Colonic mucosa (tissue), 4 donors: Measurements from ENCODE around the gene RTF1. TPM values are rescaled to one million over a fixed set of nuclear protein-coding genes. Genes with fewer than 3 reads are reported as not detected.

Experiments used
- DNase-seq: peaks from one replicate; pipeline ENCODE4 v3.0.0-alpha.2; 2020
- H3K27ac ChIP-seq: fragments of 200-600 bp; one replicate; pipeline ENCODE4 v1.8.0; 2021
- H3K27me3 ChIP-seq: fragments of 200-600 bp; one replicate; pipeline ENCODE4 v1.8.0; 2021
- H3K36me3 ChIP-seq: fragments of 200-600 bp; one replicate; pipeline ENCODE4 v1.8.0; 2021
- H3K4me1 ChIP-seq: fragments of 200-600 bp; one replicate; pipeline ENCODE4 v1.8.0; 2021; ENCODE audit warnings: mild to moderate bottlenecking
- H3K4me3 ChIP-seq: fragments of 200-600 bp; one replicate; pipeline ENCODE4 v1.8.0; 2021
- H3K9ac ChIP-seq, 2 donors: one replicate each; pipeline ENCODE4 v1.7.0; 2013; ENCODE audit warnings: control low read depth in 2 of 2, low read depth in 2 of 2, low read length in 2 of 2
- H3K9me3 ChIP-seq: fragments of 200-600 bp; one replicate; pipeline ENCODE4 v1.8.0; 2021
- CTCF ChIP-seq: fragments of 200-600 bp; IDR thresholded peaks from one replicate; pipeline ENCODE4 v1.8.0; 2022; ENCODE audit warnings: antibody characterized with exemption, mild to moderate bottlenecking
- intact Hi-C: fragments of 100-400 bp; cut with DNase I; formaldehyde crosslinking; loops from one replicate; pipeline ENCODE4 v1.14.1; 2022
- total RNA-seq, 2 donors: library from RNA; stranded (reverse); fragmentation: NEBNext Ultra II Directional in 1 of 2; extraction: Animal tissue kit (Norgen Biotek cat#: 25700) in 1 of 2; gene quantifications; one replicate each; pipeline ENCODE4 v1.2.1, GENCODE V29; 2021
- donor health status: healthy.
- donor health status: DM: no; HTN: no; CAD: no.
- donor health status: DM: no; HTN: no; CAD: no.

The RTF1 gene
- total RNA-seq, 2 donors from 2014 or later: 21.0 to 28.7 TPM

- no peak for TF ChIP-seq CTCF
- peak overlapping the region; percentile 66 for H3K27ac ChIP-seq
- peak overlapping the region in 1 of 2 donors; percentile 57 for H3K9ac ChIP-seq
- peaks cover 6% of the 10 kb centered on the region for H3K36me3 ChIP-seq
- no peaks in the 10 kb centered on the region for H3K9me3 ChIP-seq
- no peaks in the 10 kb centered on the region for H3K4me1 ChIP-seq
- no peaks in the 10 kb centered on the region for H3K27me3 ChIP-seq
- no peak for DNase-seq
- H3K4me3 ChIP-seq: no peak overlapping the region
- intact Hi-C loops: no loop called here
Observed at GRCh38 chr15:41482110-41482877, 65.4 kb downstream of the RTF1 start.

- no peak for DNase-seq
- Histone ChIP-seq H3K27ac (peak overlapping the region; percentile 66), H3K4me1 (no peaks in the 10 kb centered on the region), H3K9me3 (no peaks in the 10 kb centered on the region), H3K36me3 (peaks cover 6% of the 10 kb centered on the region), H3K27me3 (no peaks in the 10 kb centered on the region), H3K9ac (peak overlapping the region; percentile 13 to 57), H3K4me3 (no peak overlapping the region)
- TF ChIP-seq CTCF: no peak
- intact Hi-C loops: no loop called here
Observed at GRCh38 chr15:41483115-41483514, 66.2 kb downstream of the RTF1 start.

- intact Hi-C loops: no loop called here
- no peak for TF ChIP-seq CTCF
- H3K27ac ChIP-seq: peak overlapping the region; percentile 66
- H3K36me3 ChIP-seq: peaks cover 6% of the 10 kb centered on the region
- H3K9me3 ChIP-seq: no peaks in the 10 kb centered on the region
- DNase-seq: no peak
- peak overlapping the region; percentile 13 to 57 for H3K9ac ChIP-seq
- no peak overlapping the region for H3K4me3 ChIP-seq
- no peaks in the 10 kb centered on the region for H3K27me3 ChIP-seq
- H3K4me1 ChIP-seq: no peaks in the 10 kb centered on the region
Observed at GRCh38 chr15:41483519-41483918, 66.6 kb downstream of the RTF1 start.

GRCh38 chr15:41484937-41485625, 68.2 kb downstream of the RTF1 start:
- peaks cover 6% of the 10 kb centered on the region for H3K36me3 ChIP-seq
- no peak overlapping the region for H3K27ac ChIP-seq
- DNase-seq: no peak
- no peaks in the 10 kb centered on the region for H3K9me3 ChIP-seq
- no peak for TF ChIP-seq CTCF
- no peaks in the 10 kb centered on the region for H3K27me3 ChIP-seq
- no peak overlapping the region for H3K4me3 ChIP-seq
- no peaks in the 10 kb centered on the region for H3K4me1 ChIP-seq
- intact Hi-C loops: no loop called here
- H3K9ac ChIP-seq: no peak overlapping the region

GRCh38 chr15:41486286-41486685, 69.4 kb downstream of the RTF1 start:
- H3K4me3 ChIP-seq: no peak overlapping the region
- H3K4me1 ChIP-seq: no peaks in the 10 kb centered on the region
- H3K9ac ChIP-seq: no peak overlapping the region
- intact Hi-C loops: no loop called here
- H3K27ac ChIP-seq: no peak overlapping the region
- H3K36me3 ChIP-seq: no peaks in the 10 kb centered on the region
- H3K9me3 ChIP-seq: no peaks in the 10 kb centered on the region
- no peak for TF ChIP-seq CTCF
- DNase-seq: no peak
- H3K27me3 ChIP-seq: no peaks in the 10 kb centered on the region
